WERI-Rb-1 (cell line): ENCODE results near the gene DPPA5.
"Not testable (repeated sequence)": the region's sequence is repeated elsewhere in the genome, so short reads cannot be mapped to it uniquely, and the experiment has no call there.

Experiments used
- DNase-seq: peaks from one replicate; pipeline ENCODE4 v3.0.0-alpha.2; 2020
- H3K27ac ChIP-seq: fragments of 250-450 bp; sonication (Bioruptor Pico); 2 replicates; pipeline ENCODE4 v1.5.1; 2020; ENCODE audit warnings: mild to moderate bottlenecking, moderate library complexity
- H3K27me3 ChIP-seq: fragments of 250-450 bp; sonication (Bioruptor Pico); 2 replicates; pipeline ENCODE4 v1.5.1; 2021; ENCODE audit warnings: mild to moderate bottlenecking, low read depth, moderate library complexity; ENCODE audit not compliant: insufficient read depth, severe bottlenecking
- H3K36me3 ChIP-seq: fragments of 250-450 bp; sonication (Bioruptor Pico); 2 replicates; pipeline ENCODE4 v1.5.1; 2020; ENCODE audit warnings: mild to moderate bottlenecking, moderate library complexity
- H3K4me3 ChIP-seq: 2 replicates; pipeline ENCODE4 v1.5.1; 2011; ENCODE audit warnings: low read depth, mild to moderate bottlenecking, control low read depth, low read length
- H3K9me3 ChIP-seq: fragments of 250-450 bp; sonication (Bioruptor Pico); 2 replicates; pipeline ENCODE4 v1.5.1; 2021; ENCODE audit warnings: mild to moderate bottlenecking, moderate library complexity; ENCODE audit not compliant: severe bottlenecking
- CTCF ChIP-seq: IDR thresholded peaks from 2 replicates; pipeline ENCODE4 v1.5.1; 2011; ENCODE audit warnings: low read depth, mild to moderate bottlenecking, control low read depth, inconsistent platforms, low read length

DPPA5 gene

GRCh38 chr6:73391675-73392074, 37.6 kb upstream of the DPPA5 start:
- no peaks in the 10 kb centered on the region for H3K36me3 ChIP-seq
- no peak overlapping the region for H3K4me3 ChIP-seq
- no peak overlapping the region for H3K27ac ChIP-seq
- no peaks in the 10 kb centered on the region for H3K9me3 ChIP-seq
- no peak for DNase-seq
- H3K27me3 ChIP-seq, result no peaks in the 10 kb centered on the region
- TF ChIP-seq CTCF, result no peak

GRCh38 chr6:73389854-73390253, 35.8 kb upstream of the DPPA5 start:
- Histone ChIP-seq H3K27ac (no peak overlapping the region), H3K4me3 (no peak overlapping the region), H3K27me3 (no peaks in the 10 kb centered on the region), H3K9me3 (no peaks in the 10 kb centered on the region), H3K36me3 (no peaks in the 10 kb centered on the region)
- DNase-seq, result no peak
- TF ChIP-seq CTCF, result no peak

GRCh38 chr6:73388800-73389512, 34.9 kb upstream of the DPPA5 start:
- H3K27me3 ChIP-seq, result no peaks in the 10 kb centered on the region
- peak; percentile 80 for DNase-seq
- peak overlapping the region; percentile 34 for H3K27ac ChIP-seq
- TF ChIP-seq CTCF, result peak; percentile 84
- H3K4me3 ChIP-seq, result peak overlapping the region; percentile 84
- no peaks in the 10 kb centered on the region for H3K9me3 ChIP-seq
- no peaks in the 10 kb centered on the region for H3K36me3 ChIP-seq

GRCh38 chr6:73388433-73388799, 34.3 kb upstream of the DPPA5 start:
- H3K9me3 ChIP-seq, result no peaks in the 10 kb centered on the region
- H3K27me3 ChIP-seq, result no peaks in the 10 kb centered on the region
- DNase-seq, result no peak
- H3K36me3 ChIP-seq, result no peaks in the 10 kb centered on the region
- H3K4me3 ChIP-seq, result peak overlapping the region; percentile 84
- no peak overlapping the region for H3K27ac ChIP-seq
- no peak for TF ChIP-seq CTCF

- DNase-seq, result no peak
- H3K4me3 ChIP-seq, result no peak overlapping the region
- no peaks in the 10 kb centered on the region for H3K9me3 ChIP-seq
- no peak overlapping the region for H3K27ac ChIP-seq
- H3K27me3 ChIP-seq, result no peaks in the 10 kb centered on the region
- no peaks in the 10 kb centered on the region for H3K36me3 ChIP-seq
- TF ChIP-seq CTCF, result no peak
Measured at GRCh38 chr6:73382462-73383113, 28.5 kb upstream of the DPPA5 start.

GRCh38 chr6:73381531-73381930, 27.5 kb upstream of the DPPA5 start:
- H3K27ac ChIP-seq, H3K9me3 ChIP-seq, H3K36me3 ChIP-seq, H3K4me3 ChIP-seq, DNase-seq, H3K27me3 ChIP-seq: not testable (repeated sequence)
